Heart left ventricle (tissue), 16 donors: ENCODE measurements around the gene AHSP. TPM values are rescaled to one million over a fixed set of nuclear protein-coding genes. Genes with fewer than 3 reads are reported as not detected.

Source experiments
- ATAC-seq, 4 donors: fragments of 200-7000 bp; cut with Tn5 transposase; one replicate each; pipeline ENCODE4 v1.9.1; 2020 to 2022; ENCODE audit warnings: moderate library complexity in 4 of 4, mild to moderate bottlenecking in 3 of 4, moderate number of reproducible peaks in 1 of 4
- DNase-seq, 5 donors: peaks; one replicate each; pipeline ENCODE4 v3.0.0-alpha.2; 2020
- H3K27ac ChIP-seq, 12 donors: fragments of 200-600 bp; sonication (generic) in 4 of 12; one replicate each; pipeline versions ENCODE4 v1.5.0 to v1.8.0; 2016 to 2022; ENCODE audit warnings: mild to moderate bottlenecking in 2 of 12
- H3K27me3 ChIP-seq, 9 donors: fragments of 200-600 bp; sonication (generic) in 2 of 9; one replicate each; pipeline versions ENCODE4 v1.5.1 to v1.8.0; 2016 to 2022; ENCODE audit warnings: mild to moderate bottlenecking in 3 of 9
- H3K36me3 ChIP-seq, 9 donors: fragments of 200-600 bp; sonication (generic) in 2 of 9; one replicate each; pipeline versions ENCODE4 v1.5.0 to v1.8.0; 2018 to 2022; ENCODE audit warnings: mild to moderate bottlenecking in 2 of 9
- H3K4me1 ChIP-seq, 12 donors: fragments of 200-600 bp; sonication (generic) in 4 of 12; one replicate each; pipeline versions ENCODE4 v1.5.0 to v1.8.0; 2016 to 2022; ENCODE audit warnings: mild to moderate bottlenecking in 3 of 12
- H3K4me3 ChIP-seq, 12 donors: fragments of 200-600 bp; sonication (generic) in 4 of 12; one replicate each; pipeline versions ENCODE4 v1.5.0 to v1.8.0; 2017 to 2022; ENCODE audit warnings: mild to moderate bottlenecking in 9 of 12, moderate library complexity in 4 of 12
- H3K9me3 ChIP-seq, 12 donors: fragments of 200-600 bp; sonication (generic) in 4 of 12; one replicate each; pipeline versions ENCODE4 v1.5.0 to v1.8.0; 2016 to 2022; ENCODE audit warnings: mild to moderate bottlenecking in 1 of 12
- POLR2A ChIP-seq, 2 donors: fragments of 450-650 bp; IDR thresholded peaks; one replicate each; pipeline ENCODE4 v1.6.1; 2017; ENCODE audit warnings: antibody characterized with exemption in 2 of 2, mild to moderate bottlenecking in 2 of 2, moderate library complexity in 2 of 2
- WGBS, 4 donors: extraction: QIAGEN DNeasy Blood & Tissue Kit in 2 of 4; methylation state at CpG; one replicate each; pipeline versions ENCODE4 v1.1.5 to v1.1.7; 2013 to 2018; 5-methylcytosine and 5-hydroxymethylcytosine counted together
- intact Hi-C, 10 donors: fragments of 100-400 bp; cut with DNase I; formaldehyde crosslinking; loops; one replicate each; pipeline versions ENCODE4 v1.11.1 to v1.14.2; 2022
- polyA plus RNA-seq, 2 donors: library from polyadenylated mRNA; stranded (reverse); fragments of 200-250 nt; gene quantifications; one replicate each; pipeline ENCODE4 v1.2.3, GENCODE V29; 2013
- total RNA-seq, 9 donors: library from RNA; depleted of rRNA in 2 of 9; stranded (reverse); fragments of >200 nt in 2 of 9; fragmentation: NEBNext Ultra II Directional in 3 of 9; extraction: Animal tissue kit (Norgen Biotek cat#: 25700) in 3 of 9; gene quantifications; one replicate each; pipeline versions ENCODE4 v1.1.0 to v1.2.4, GENCODE V29; 2016 to 2023
- TF ChIP-seq, protein P1 (sequence below), 12 donors: fragments of 200-600 bp; sonication (generic) in 4 of 12; IDR thresholded peaks; one replicate each; pipeline versions ENCODE4 v1.5.0 to v1.8.0; 2018 to 2022; ENCODE audit warnings: antibody characterized with exemption in 12 of 12, mild to moderate bottlenecking in 5 of 12
- donor health status: ischemic (EF 13 %, LVEDD 7.1; RV severe dilation, severe dysfunction).
- donor health status: healthy with polysubstance abuse.
- donor health status: DM: no; HTN: yes; CAD: no.
- donor health status: DM: no; HTN: no; CAD: no.
- donor health status: ischemic (EF 25% LVEDD 6.9; RV normal size, moderate dysfunction).
- donor health status: ischemic (EF 25% LVEDD 5.7; RV mildly dilated, moderate dysfunction).
- donor health status: healthy.
- donor health status: DM: yes; HTN: yes; CAD: no.
- donor health status: ischemic (EF 35%, LVEDD 5.7; RV mildly dilated, moderate dysfunction).
- donor health status: nonischemic (EF 11% LVEDD 7.7; RV severe dilation, severe dysfunction).
- donor health status: DM: yes; HTN: yes; CAD: no.
- donor health status: PGD.
- donor health status: ischemic (EF 29% LVEDD 5.4; RV normal size, mild dysfunction).
- donor health status: nonischemic (EF 23%, LVEDD 6.1; RV moderate dilation, normal function).

AHSP gene
- total and polyA plus RNA-seq, 11 donors, result 2.2 TPM; not detected in 10

DNA sequence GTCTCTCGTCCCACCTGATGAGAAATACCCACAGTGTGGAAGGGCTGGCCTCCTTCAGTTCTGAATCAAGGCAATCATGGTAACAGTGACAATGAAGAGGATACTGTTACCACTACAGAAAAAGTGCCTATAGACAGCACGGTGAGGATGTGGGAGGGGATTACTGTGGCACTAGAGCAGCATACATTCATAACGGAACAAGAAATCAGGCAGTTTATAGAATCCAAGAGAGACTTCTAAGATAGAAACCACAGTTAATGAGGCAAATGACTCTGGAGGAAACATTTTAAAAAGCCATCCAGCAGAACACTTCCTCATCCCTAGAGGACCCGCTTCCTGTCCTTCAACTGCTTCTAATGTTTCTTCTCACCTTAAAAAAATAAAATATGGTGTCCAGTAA is 22.2 kb upstream of the AHSP start:
- Histone ChIP-seq H3K4me3 (no peak overlapping the region), H3K9me3 (no peaks in the 10 kb centered on the region), H3K27ac (peak overlapping the region in 1 of 12 donors; percentile 61), H3K36me3 (peaks cover 0 to 19% (median 10%) of the 10 kb centered on the region in 9 donors), H3K4me1 (peaks cover 4 to 73% (median 49%) of the 10 kb centered on the region in 12 donors), H3K27me3 (no peaks in the 10 kb centered on the region)
- no peak for DNase-seq
- TF ChIP-seq, protein P1, sequence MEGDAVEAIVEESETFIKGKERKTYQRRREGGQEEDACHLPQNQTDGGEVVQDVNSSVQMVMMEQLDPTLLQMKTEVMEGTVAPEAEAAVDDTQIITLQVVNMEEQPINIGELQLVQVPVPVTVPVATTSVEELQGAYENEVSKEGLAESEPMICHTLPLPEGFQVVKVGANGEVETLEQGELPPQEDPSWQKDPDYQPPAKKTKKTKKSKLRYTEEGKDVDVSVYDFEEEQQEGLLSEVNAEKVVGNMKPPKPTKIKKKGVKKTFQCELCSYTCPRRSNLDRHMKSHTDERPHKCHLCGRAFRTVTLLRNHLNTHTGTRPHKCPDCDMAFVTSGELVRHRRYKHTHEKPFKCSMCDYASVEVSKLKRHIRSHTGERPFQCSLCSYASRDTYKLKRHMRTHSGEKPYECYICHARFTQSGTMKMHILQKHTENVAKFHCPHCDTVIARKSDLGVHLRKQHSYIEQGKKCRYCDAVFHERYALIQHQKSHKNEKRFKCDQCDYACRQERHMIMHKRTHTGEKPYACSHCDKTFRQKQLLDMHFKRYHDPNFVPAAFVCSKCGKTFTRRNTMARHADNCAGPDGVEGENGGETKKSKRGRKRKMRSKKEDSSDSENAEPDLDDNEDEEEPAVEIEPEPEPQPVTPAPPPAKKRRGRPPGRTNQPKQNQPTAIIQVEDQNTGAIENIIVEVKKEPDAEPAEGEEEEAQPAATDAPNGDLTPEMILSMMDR (IDR thresholded peaks at IDR 0.05), result no peak
- no peak for TF ChIP-seq POLR2A (IDR thresholded peaks at IDR 0.05)
- WGBS, 4 donors, result 67 to 84% (median 70%) methylated on average over 4 of the region's 4 CpGs
- ATAC-seq, result no peak
- intact Hi-C loops, result loop anchor here in 6 of 10 donors (5.0 to 10.0 kb wide), 7 partner anchors 33 to 369 kb away; partner anchors contain the start of genes ARMC5 (in 2 of the 6), TGFB1I1 (in 2 of the 6) and ZNF267 (in 2 of the 6)

DNA sequence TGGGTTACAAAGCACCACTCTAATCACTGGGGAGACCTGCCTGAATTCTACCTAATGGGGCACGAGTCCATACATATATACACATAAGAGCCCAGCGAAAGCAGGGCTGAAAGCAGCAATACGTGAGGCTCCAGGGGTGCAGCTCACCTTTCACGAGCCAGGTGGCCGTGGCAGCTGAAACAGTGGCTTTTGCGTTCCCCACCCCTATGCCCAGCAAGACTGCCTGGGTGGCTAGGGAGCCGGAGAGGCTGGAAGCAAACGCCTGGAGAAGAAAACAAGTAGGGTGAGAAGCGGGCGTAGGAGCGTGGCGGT is 20.1 kb upstream of the AHSP start:
- Histone ChIP-seq H3K9me3 (no peaks in the 10 kb centered on the region), H3K4me3 (peak overlapping the region; percentile 73 to 100 (median 86)), H3K27me3 (no peaks in the 10 kb centered on the region), H3K27ac (peak overlapping the region; percentile 82 to 98 (median 94)), H3K4me1 (peaks cover 4 to 64% (median 49%) of the 10 kb centered on the region in 12 donors), H3K36me3 (peaks cover 0 to 16% (median 8%) of the 10 kb centered on the region in 9 donors)
- DNase-seq, result no peak
- TF ChIP-seq, protein P1 (IDR thresholded peaks at IDR 0.05), result no peak
- no peak for TF ChIP-seq POLR2A (IDR thresholded peaks at IDR 0.05)
- ATAC-seq, result peak in 1 of 4 donors; percentile 3
- intact Hi-C loops, result loop anchor here in 6 of 10 donors (5.0 to 10.0 kb wide), 7 partner anchors 35 to 367 kb away; partner anchors contain the start of genes ARMC5 (in 2 of the 6), TGFB1I1 (in 2 of the 6) and ZNF267 (in 2 of the 6)
- 2 to 6% (median 3%) methylated on average over 7 to 12 of the region's 12 CpGs for WGBS, 4 donors

DNA sequence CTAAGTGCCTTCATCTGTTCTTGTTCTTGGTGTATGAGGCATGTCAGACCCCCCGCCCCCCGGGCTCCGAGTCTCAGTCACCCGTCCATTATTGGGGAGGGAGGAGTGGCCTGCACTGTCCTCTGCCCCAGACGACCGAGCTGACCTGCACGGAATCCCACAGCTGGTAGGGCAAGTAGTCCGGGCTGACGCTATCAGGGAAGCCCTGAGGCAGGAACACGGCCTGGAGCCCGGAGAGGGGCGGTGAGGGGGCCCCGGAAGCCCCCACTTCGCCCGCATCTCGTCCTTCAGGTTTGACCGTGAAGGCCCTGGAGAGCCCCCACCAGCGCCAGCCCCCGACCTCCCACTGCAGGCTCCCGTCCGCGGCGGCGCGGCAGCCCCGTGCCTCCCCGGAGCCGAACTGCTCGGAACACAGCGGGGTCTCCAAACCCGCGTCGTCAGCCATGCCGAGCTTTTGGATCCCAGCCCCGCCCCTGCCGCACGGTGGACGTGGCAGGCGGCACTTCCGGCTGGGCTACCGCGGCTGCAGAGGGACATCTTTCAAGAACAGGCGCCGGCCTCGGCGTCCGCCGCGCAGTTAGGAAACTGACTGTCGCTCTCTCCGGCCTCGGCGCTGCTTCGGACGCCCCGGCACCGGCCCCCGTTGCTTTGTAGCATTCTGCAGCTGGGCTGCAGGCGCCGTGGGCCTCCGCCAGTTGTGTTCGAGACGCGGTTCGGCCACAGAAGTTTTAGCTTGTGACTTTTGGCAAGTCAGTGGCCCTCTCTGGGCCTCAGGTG is 19.6 kb upstream of the AHSP start, which contains the start of gene RUSF1:
Gene RUSF1 (minus strand): TSS at position 463 of the 777 bp plus-strand sequence. CDS start 18 bp downstream, at position 445.
- intact Hi-C loops, result loop anchor here in 6 of 10 donors (1.0 to 10.0 kb wide), 9 partner anchors 35 to 367 kb away; partner anchors contain the start of genes ARMC5 (in 3 of the 6), TGFB1I1 (in 3 of the 6) and ZNF267 (in 2 of the 6)
- Histone ChIP-seq H3K4me1 (peaks cover 4 to 58% (median 48%) of the 10 kb centered on the region in 12 donors), H3K27ac (peak within 1 kb of the TSS; percentile 82 to 98 (median 94)), H3K4me3 (peak within 1 kb of the TSS; percentile 73 to 100 (median 86)), H3K27me3 (no peaks in the 10 kb centered on the region), H3K9me3 (no peaks in the 10 kb centered on the region), H3K36me3 (peaks cover 0 to 16% (median 8%) of the 10 kb centered on the region in 9 donors)
- peak; percentile 89 to 97 (median 96) for ATAC-seq
- WGBS, 4 donors, result 0 to 1% (median 0%) methylated on average over 23 to 65 of the region's 65 CpGs
- TF ChIP-seq, protein P1 (IDR thresholded peaks at IDR 0.05), result peak in 1 of 12 donors; percentile 10
- peak in 1 of 2 donors; percentile 76 for TF ChIP-seq POLR2A (IDR thresholded peaks at IDR 0.05)
- DNase-seq, result peak; percentile 93 to 96 (median 94)
